ENCODE data around the gene DAAM2.
A peak's percentile ranks its signal among the peaks of the same experiment; 100 is the strongest.

Gene DAAM2

DNA sequence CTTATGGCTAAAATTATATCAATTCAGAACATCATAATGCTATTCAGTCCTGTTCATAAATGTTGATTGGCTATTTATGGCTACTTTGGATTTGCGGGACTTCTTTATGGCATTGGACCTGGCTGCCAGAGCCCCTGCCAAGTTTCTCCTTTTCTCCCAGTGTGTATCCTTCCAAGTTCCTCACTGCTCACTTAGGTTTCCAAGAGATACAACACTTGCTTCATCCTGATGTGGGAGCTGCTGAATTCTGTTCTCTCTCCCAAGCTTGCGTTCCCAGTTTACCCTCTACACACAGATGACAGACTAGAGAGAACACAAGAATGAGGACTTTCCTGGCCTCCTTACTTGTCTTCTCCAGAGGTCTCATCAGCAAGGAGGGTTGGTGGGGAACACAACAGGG, 18.4 kb upstream of the DAAM2 start:
- Mint-ChIP-seq H3K27ac (no peak overlapping the region), H3K27me3 (peaks cover 18 to 25% of the 10 kb centered on the region in 2 donors), H3K4me3 (no peak overlapping the region), H3K4me1 (no peaks in the 10 kb centered on the region), H3K9me3 (no peaks in the 10 kb centered on the region), H3K36me3 (no peaks in the 10 kb centered on the region)
- no peak for DNase-seq
- ATAC-seq (replicated peaks), result no peak

DNA sequence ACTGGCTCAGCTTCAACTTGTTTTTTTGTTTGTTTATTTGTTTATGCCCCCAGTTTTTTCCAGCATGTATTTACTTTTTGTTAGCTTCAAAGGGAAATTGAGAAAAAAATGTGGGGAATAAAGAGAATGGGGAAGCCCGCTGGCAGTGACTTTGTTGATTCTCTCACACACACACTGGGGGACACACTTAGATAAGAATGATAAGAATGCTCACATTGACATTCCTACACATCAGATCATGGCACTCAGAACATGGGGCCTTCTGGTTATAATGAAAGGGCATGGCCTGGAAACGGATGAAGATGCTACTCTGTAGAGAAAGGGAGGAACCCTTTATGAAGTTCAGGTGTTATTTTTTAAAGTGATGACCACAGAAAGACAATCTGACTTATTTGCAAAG, 15.6 kb upstream of the DAAM2 start:
- H3K27me3 Mint-ChIP-seq, result peaks cover 13 to 22% of the 10 kb centered on the region in 2 donors
- no peaks in the 10 kb centered on the region for H3K36me3 Mint-ChIP-seq
- H3K4me1 Mint-ChIP-seq, result no peaks in the 10 kb centered on the region
- ATAC-seq (replicated peaks) (no peak), DNase-seq (no peak)
- H3K9me3 Mint-ChIP-seq, result no peaks in the 10 kb centered on the region
- no peak overlapping the region for H3K4me3 Mint-ChIP-seq
- no peak overlapping the region for H3K27ac Mint-ChIP-seq

DNA sequence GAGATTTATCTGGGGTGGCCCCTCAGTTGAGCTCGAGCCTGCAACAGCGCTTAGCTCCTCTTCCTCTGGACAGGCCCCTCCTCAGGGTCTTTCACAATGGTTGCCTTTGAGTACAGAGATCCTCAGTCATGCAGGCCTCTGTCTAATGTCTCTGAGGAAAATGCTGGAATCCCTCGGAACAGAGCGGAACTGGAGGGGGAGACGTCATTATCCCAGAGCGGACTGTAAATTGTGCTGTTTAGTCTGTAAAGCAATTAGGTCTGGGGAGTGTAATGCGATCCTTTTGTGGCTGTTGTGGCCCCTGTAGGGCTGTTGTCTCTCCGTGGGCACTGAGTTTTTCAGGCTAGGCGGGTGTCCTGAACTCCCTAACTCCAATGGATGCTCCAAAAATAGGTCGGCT, 15.0 kb upstream of the DAAM2 start:
- no peaks in the 10 kb centered on the region for H3K36me3 Mint-ChIP-seq
- ATAC-seq (replicated peaks) (no peak), DNase-seq (no peak)
- H3K27ac Mint-ChIP-seq, result no peak overlapping the region
- no peak overlapping the region for H3K4me3 Mint-ChIP-seq
- H3K9me3 Mint-ChIP-seq, result no peaks in the 10 kb centered on the region
- H3K4me1 Mint-ChIP-seq, result no peaks in the 10 kb centered on the region
- H3K27me3 Mint-ChIP-seq, result peaks cover 13 to 22% of the 10 kb centered on the region in 2 donors

DNA sequence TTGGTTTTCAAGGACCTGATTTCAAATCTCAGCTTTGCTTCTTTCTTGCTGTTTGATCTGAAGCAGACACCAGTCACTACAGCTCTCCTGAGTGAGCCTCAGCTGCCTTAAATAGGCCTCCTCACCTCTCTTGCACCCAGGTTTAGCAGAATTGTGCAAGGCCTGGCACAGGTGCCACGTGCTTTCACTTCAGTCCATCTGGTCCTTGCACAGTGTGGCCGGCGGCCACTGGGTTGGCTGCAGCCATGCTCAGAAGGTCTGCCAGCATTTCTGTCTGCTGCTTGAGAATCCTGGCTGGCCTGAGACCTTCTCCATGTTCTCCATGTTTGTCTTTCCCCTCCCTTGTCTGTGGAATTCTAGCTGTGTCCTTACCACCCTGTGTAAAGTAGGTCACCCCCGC, 14.5 kb upstream of the DAAM2 start:
- Mint-ChIP-seq H3K27ac (no peak overlapping the region), H3K9me3 (peaks cover 0 to 2% of the 10 kb centered on the region in 2 donors), H3K4me1 (no peaks in the 10 kb centered on the region), H3K27me3 (peaks cover 10 to 22% of the 10 kb centered on the region in 2 donors), H3K36me3 (no peaks in the 10 kb centered on the region), H3K4me3 (no peak overlapping the region)
- no peak for ATAC-seq (replicated peaks)
- no peak for DNase-seq

DNA sequence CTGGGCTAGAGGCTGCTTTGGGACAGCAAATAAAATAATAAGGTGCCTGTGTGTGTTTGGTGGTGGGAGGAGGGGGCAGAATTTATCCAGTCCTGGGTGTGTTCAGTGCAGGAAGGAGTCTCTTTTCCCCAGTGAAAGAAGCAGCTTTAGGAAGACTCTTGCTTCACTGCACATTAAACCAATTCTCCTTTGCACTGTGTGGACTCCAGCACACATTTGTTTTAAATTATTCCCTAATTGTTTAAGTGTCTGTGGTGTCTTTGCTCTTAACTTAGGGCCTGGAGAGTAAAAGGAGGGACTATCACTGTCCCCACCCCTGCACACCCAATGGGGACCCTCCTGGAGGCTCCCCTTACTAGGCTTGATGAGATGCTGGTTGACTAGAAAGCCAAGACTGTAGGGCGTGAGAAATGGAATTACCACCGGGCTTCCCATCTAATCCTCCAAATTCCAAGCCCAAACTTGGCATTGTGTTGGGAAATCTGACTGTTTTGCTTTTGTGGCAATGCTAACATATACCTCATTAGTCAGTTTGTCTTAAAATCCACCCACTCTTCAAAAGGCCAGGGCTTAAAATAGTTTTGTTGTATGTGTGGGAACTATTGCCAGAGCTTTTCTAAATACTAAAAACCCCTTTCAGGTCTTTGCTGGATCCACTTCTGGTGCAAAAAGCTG, 13.5 kb upstream of the DAAM2 start:
- Mint-ChIP-seq H3K4me1 (no peaks in the 10 kb centered on the region), H3K36me3 (no peaks in the 10 kb centered on the region), H3K4me3 (no peak overlapping the region), H3K9me3 (peaks cover 4 to 8% of the 10 kb centered on the region in 2 donors), H3K27me3 (peaks cover 8 to 22% of the 10 kb centered on the region in 2 donors), H3K27ac (no peak overlapping the region)
- DNase-seq (no peak), ATAC-seq (replicated peaks) (no peak)

DNA sequence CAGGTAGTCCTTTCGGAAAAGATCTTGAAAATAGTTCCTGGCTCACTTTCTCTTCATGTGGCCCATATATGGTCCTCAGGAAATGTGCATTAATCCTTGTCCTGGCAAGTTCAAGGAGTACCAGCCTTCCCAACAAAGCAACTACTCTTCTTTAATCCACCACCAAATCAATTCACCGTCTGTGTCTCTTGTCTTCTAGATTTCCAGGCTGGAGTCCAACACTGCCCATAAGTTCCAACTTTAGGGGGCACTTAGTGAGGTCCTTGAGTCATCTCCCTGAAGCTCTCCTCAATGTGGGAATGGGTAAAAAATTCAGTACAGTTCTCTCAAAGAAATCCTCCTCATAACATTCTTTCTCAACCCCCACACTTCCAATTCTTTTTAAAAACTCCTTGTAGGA, 6.9 kb upstream of the DAAM2 start:
- H3K4me1 Mint-ChIP-seq, result no peaks in the 10 kb centered on the region
- ATAC-seq (replicated peaks) (no peak), DNase-seq (no peak)
- H3K9me3 Mint-ChIP-seq, result peaks cover 8 to 10% of the 10 kb centered on the region in 2 donors
- no peak overlapping the region for H3K27ac Mint-ChIP-seq
- H3K4me3 Mint-ChIP-seq, result no peak overlapping the region
- no peaks in the 10 kb centered on the region for H3K36me3 Mint-ChIP-seq
- peaks cover 11 to 36% of the 10 kb centered on the region in 2 donors for H3K27me3 Mint-ChIP-seq

DNA sequence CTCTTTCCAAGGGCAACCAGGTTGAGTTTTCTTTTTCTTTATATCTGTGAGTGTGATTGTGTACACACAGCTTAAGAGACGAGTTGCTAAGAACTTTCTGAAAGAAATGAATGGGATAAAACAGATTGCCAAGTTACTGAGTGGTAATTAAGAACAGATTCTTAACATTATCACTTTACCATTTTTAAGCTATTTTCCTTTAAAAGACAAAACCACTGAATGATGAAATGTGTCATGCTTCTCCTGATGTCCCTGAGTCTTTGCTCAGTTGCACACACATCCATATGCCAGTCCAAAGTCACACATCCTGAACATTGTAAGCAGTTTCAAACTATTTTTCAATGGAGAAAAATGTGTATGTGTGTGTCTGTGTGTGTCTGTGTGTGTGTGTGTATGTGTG, 5.5 kb upstream of the DAAM2 start:
- H3K4me3 Mint-ChIP-seq, result no peak overlapping the region
- no peaks in the 10 kb centered on the region for H3K36me3 Mint-ChIP-seq
- peaks cover 18 to 47% of the 10 kb centered on the region in 2 donors for H3K27me3 Mint-ChIP-seq
- no peak overlapping the region for H3K27ac Mint-ChIP-seq
- peaks cover 8 to 10% of the 10 kb centered on the region in 2 donors for H3K9me3 Mint-ChIP-seq
- DNase-seq (no peak), ATAC-seq (replicated peaks) (no peak)
- H3K4me1 Mint-ChIP-seq, result no peaks in the 10 kb centered on the region

DNA sequence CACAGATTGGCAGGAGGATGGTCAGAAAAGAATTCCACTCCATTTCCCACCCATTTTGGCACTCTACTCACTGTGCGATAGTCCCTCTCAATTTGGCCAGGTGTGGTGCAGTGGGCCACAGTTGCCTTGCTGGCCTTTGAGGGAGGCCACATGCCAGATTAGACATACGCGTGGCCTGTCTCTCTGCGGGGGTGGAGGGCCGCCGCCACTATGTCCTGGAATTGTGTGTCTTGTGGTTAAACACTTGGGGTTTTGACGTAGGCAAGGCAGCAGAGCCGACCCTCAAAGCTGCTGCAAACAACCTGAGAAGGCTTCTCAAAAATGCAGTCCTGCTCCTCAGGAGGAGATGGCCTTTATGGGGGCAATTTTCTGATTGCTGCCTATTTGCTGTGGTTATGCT, 4.9 kb upstream of the DAAM2 start:
- H3K36me3 Mint-ChIP-seq, result no peaks in the 10 kb centered on the region
- H3K27ac Mint-ChIP-seq, result no peak overlapping the region
- H3K4me1 Mint-ChIP-seq, result peaks cover 0 to 2% of the 10 kb centered on the region in 2 donors
- ATAC-seq (replicated peaks) (no peak), DNase-seq (no peak)
- H3K4me3 Mint-ChIP-seq, result no peak overlapping the region
- H3K9me3 Mint-ChIP-seq, result peaks cover 8 to 10% of the 10 kb centered on the region in 2 donors
- peaks cover 23 to 54% of the 10 kb centered on the region in 2 donors for H3K27me3 Mint-ChIP-seq

DNA sequence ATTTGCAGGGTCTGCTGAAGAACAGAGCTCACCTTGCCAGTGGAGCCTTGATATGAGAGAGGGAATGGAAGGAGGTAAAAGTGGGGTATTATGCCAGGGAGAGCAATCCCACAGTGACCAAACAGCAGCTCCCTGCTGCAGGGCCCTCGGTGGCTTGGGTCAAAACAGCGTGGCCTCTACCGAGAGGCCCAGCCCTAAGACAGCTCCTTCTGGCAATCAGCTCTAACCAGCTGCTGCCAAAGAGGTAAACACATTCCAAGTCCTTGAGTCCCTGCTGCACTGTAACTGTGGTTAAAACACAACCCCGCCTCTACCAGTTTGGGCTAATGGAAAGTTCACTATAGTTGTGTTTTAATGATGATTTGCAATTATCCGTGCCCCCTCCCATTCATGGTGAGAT, 1.4 kb upstream of the DAAM2 start:
- no peaks in the 10 kb centered on the region for H3K9me3 Mint-ChIP-seq
- no peak for ATAC-seq (replicated peaks)
- H3K36me3 Mint-ChIP-seq, result no peaks in the 10 kb centered on the region
- peaks cover 57 to 80% of the 10 kb centered on the region in 2 donors for H3K27me3 Mint-ChIP-seq
- peaks cover 0 to 6% of the 10 kb centered on the region in 2 donors for H3K4me1 Mint-ChIP-seq
- H3K27ac Mint-ChIP-seq, result no peak overlapping the region
- no peak overlapping the region for H3K4me3 Mint-ChIP-seq
- DNase-seq, result no peak

DNA sequence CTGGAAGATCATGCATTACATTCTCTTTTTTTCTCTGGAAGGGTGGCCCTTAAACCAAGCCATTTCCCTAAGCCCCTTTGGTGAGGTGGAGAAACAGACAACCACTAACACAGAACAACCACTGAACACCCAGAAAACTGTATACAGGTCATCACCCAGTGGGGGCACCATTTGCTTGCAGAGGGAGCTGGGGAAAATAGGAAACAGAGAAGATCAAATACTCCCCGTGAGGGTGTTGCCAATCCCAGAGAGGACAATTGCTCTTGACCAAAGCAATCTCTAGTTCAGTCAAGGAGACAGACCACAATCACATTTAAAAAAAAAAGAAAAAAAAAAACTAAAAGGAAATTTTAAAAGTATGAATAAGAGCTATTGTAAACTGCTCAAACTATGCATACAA, 865 bp upstream of the DAAM2 start:
- Mint-ChIP-seq H3K27ac (no peak overlapping the region), H3K27me3 (peaks cover 58 to 83% of the 10 kb centered on the region in 2 donors), H3K36me3 (no peaks in the 10 kb centered on the region), H3K4me3 (no peak overlapping the region), H3K9me3 (no peaks in the 10 kb centered on the region), H3K4me1 (peaks cover 0 to 6% of the 10 kb centered on the region in 2 donors)
- ATAC-seq (replicated peaks) (no peak), DNase-seq (no peak)

DNA sequence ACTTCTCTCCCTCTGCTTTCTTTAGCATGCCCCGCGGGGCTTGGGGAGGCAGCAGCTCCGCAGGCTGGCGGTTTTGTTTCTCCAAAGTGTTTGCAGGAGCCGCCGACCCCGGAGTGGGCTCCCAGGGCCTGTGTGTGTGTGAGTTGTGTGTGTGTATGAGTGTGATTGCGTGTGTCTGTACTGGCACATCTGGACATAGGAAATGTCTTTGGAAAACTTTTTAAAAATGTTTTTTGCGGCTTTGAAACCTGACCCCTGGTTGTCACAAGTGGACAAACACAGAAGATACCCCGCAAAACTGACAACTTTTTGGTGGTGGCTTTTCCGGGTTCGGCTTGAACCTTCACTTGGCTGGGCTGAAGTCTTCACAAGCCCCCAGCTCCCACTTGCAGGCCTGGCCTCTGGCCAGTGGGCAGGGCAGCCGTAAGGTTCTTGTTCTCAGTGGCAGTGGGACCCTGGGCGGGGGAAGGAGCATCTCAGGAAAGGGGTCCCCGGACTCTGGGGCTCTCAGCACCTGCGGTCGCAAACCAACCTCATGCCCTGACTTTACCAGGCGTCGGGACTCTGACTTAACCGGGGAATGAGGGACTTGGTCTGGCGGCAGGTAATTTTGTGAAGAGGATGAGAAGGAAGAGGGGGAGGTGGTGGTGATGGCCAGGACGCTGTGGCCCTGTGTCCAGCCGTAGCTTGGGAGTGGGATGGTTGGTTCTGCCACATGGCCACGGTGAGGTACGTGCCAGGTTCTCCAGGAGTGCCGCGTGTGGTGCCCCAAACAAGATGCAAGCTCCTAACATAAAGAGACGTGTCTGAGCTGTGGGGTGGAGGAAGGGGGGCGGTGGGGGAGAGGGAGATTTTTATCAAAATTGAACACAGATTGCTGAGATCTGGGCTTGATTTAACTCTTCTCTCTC, 619 bp downstream of the DAAM2 start:
- no peak for ATAC-seq (replicated peaks)
- Mint-ChIP-seq H3K27ac (no peak overlapping the region), H3K4me3 (peak overlapping the region in 1 of 2 donors; percentile 28), H3K27me3 (peaks cover 51 to 76% of the 10 kb centered on the region in 2 donors), H3K9me3 (no peaks in the 10 kb centered on the region), H3K36me3 (no peaks in the 10 kb centered on the region), H3K4me1 (peaks cover 0 to 6% of the 10 kb centered on the region in 2 donors)
- DNase-seq, result no peak

DNA sequence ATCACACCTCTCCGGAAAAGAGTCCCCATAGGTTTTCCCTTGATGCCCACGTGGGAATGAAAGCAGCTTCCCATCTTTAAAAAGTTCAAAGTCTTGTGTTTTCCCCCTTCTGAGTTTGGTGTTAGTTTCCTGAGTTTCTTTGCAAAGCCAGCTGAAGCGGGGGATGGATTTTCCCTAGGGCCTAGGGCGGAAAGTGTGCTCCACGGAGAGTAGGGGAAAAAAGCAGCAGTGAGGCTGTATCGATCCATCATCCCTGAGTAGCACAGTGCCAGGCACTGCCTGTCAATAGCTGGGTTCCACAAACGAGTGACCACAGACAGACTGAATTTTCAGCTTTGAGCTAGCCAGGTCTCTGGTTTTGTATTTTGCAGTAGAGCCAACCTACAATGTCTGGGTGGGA, 1.3 kb downstream of the DAAM2 start:
- DNase-seq (no peak), ATAC-seq (replicated peaks) (no peak)
- Mint-ChIP-seq H3K27me3 (peaks cover 49 to 69% of the 10 kb centered on the region in 2 donors), H3K9me3 (no peaks in the 10 kb centered on the region), H3K36me3 (no peaks in the 10 kb centered on the region), H3K27ac (no peak overlapping the region), H3K4me3 (no peak overlapping the region), H3K4me1 (peaks cover 0 to 6% of the 10 kb centered on the region in 2 donors)

DNA sequence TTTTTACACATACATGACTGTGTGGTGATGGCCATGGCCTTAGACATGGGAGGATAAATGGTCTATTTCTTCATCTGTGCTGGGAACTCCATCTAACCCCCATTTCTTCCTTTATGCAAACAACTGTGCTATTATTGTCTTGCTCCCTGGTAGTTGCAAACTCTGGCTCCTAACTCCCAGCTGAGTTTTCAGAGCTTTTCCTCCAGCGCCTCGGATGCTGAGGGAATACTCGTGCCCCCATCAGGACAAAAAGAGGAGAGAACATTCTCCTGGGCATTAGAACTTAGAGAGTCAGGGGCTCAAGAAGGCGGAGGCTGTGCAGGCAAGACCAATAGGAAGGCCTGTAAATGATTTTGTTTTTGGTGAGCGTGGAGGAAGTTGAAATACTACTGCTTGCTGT, 2.1 kb downstream of the DAAM2 start:
- Mint-ChIP-seq H3K27ac (no peak overlapping the region), H3K27me3 (peaks cover 47 to 62% of the 10 kb centered on the region in 2 donors), H3K9me3 (no peaks in the 10 kb centered on the region), H3K4me3 (no peak overlapping the region), H3K36me3 (no peaks in the 10 kb centered on the region), H3K4me1 (peaks cover 0 to 6% of the 10 kb centered on the region in 2 donors)
- DNase-seq, result no peak
- no peak for ATAC-seq (replicated peaks)

DNA sequence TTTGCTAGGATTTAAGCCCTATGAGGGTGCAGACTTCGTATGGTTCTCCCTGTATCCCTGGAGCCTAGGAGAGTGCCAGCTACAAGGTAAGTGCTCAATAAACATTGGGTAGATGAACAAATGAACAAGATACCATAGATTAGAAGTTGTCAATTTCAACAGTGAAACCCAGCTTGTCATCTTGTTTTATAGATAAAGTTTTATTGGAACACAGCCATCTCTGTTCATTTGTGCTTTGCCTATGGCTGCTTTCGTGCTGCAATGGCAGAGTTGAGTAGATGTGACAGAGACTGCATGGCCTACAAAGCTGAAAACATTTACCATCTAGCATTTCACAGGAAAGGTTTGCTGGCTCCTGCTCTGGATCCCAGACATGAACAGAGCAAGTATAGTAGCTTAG, 5.6 kb downstream of the DAAM2 start:
- H3K36me3 Mint-ChIP-seq, result no peaks in the 10 kb centered on the region
- H3K4me1 Mint-ChIP-seq, result no peaks in the 10 kb centered on the region
- DNase-seq (no peak), ATAC-seq (replicated peaks) (no peak)
- no peak overlapping the region for H3K27ac Mint-ChIP-seq
- no peaks in the 10 kb centered on the region for H3K9me3 Mint-ChIP-seq
- H3K4me3 Mint-ChIP-seq, result no peak overlapping the region
- peaks cover 43 to 46% of the 10 kb centered on the region in 2 donors for H3K27me3 Mint-ChIP-seq
